GM21529 (cell line): ENCODE data around the gene C8A.

Experiments
- ATAC-seq: cut with Tn5 transposase; IDR thresholded peaks from one replicate; pipeline ENCODE4 v1.9.1; 2021; ENCODE audit not compliant: unreplicated experiment

Gene C8A

DNA sequence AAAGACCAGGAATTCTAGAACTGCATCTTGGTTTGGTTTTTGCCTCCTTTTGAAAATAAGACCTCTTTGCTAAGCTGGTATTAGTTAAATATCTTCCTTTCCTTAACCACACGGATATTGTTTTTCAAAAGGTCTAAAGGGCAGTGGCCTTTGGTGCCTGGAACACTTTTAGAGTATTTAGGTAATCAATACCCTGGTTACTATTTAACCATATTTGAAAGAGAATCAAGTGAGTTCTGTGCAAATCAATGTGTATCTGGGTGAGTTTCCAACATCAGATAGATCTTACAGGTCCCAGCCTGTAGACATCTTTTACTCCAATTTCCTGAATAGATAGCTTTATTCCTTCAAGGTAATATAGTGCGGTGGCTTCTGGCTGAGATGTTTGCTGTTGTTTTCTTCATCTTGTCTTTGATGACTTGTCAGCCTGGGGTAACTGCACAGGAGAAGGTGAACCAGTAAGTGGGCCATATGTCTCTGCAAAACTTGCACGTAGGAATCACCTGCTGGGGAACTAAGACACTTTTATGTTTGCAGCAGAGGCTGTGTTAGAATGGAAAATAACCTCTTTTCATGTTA lies at the start of gene C8A:
Gene C8A (plus strand): TSS at position 277 of the 579 bp plus-strand sequence. CDS start 105 bp downstream, at position 382.
- ATAC-seq, result no peak

DNA sequence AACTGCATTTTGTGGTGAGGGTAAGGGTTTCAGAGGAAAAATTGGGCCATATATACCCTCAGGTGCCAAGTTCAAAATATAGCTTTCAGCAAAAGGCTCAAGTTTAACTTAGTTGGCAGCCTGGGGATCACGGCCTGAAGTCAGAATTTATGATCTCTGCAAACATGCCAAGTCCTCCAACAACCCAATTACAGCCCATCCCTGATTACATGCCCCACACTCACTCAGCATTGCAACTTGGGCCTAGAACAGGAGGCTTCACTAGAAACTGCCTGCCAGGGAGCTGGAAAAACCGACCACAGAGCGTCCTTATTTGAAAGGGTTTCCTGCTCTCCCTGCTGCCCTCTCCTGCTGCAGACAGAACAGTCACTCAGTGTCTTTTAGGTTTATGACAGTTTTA lies 47.8 kb upstream of the C8A start:
- ATAC-seq, result no peak

DNA sequence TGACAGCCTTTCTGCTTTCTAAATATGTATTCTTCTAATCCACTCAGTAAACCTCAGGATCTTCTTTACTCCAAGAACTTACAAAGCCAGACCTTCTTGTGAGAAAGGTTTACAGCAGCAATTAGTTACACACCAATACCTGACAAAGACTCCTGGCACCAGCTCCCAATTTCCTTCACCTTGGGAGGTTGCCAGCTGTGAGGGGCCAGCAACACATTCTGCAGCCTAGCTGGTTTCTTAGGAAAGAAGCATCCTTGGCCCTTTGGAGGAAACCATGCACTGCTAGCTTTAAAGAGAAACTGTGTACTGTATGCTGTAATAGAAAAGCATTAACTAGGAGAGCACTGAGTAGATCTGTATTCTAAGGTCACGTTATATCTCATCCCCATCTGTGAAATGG lies 46.2 kb upstream of the C8A start:
- no peak for ATAC-seq

DNA sequence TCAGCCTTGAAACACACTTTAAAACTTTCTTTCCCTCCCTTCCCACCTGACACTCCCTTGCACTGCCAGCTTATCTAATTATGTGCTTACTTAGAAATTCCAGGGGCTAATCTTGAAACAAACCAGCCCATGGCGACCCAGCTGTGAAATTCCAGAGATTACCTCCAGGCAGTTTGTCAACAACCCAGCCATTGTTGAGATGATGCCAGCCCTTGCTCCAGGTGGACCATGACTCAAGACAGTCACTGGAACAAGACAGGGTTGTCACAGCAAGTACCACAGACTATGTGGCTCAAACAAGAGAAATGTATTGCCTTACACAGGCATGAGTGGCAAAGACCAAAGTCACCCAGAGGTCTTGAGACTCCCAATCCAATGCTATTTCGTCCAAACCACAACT lies 43.3 kb upstream of the C8A start:
- no peak for ATAC-seq

DNA sequence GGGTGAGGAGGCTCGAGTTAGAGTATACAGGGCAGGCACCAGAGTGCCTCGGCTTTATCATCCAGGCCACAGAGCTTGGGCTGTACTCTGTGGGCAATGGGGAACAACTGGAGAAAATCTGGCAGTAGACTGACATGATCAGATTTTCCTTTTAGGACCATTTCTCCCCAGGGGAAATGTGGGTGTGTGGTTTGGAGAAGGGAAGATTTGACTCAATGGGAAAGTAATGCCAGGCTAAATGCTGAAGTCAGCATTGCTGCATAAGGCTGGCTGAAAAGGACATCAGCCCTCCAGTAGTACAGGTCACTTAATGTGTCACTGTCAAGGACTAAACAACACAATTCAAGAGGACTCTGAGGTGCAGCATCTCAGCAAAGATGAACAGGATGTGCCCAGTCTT lies 40.4 kb upstream of the C8A start:
- no peak for ATAC-seq

DNA sequence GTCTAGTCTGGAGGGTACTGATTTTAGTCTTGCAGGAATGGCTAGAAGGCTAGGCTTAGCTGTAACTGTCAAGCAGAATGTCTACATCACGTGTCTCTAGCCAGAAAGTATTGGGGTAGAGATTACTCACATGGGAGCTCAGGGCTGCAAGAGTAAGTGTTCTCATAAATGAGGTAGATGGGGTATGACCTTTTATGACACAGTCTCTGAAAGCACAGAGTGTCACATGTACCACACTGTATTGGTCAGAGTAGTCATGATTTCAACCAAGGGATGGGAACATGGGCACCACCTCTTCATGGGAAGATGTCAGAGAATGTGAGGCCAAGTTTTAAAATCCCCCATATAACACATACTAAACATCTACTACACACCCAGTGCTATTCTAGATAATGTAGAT lies 38.3 kb upstream of the C8A start:
- peak; percentile 36 for ATAC-seq

DNA sequence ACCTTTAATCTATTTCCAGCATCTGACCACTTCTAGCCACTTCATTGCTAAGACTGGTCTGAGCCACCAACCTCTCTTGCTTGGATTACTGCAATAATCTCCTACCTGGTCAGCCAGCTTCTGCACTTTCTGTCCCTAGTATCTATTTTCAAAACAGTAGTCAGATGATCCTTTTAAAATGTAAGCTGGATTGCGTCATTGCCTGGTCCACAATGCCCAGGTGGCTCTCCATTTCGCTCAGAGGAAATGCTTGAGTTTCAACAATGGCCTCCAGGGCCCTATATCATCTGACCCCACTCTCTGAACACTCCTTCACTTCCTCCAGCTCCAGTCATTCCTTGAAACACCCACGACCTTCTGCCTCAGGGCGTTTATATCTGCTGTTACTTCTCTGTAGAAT lies 37.7 kb upstream of the C8A start:
- ATAC-seq, result peak; percentile 82

DNA sequence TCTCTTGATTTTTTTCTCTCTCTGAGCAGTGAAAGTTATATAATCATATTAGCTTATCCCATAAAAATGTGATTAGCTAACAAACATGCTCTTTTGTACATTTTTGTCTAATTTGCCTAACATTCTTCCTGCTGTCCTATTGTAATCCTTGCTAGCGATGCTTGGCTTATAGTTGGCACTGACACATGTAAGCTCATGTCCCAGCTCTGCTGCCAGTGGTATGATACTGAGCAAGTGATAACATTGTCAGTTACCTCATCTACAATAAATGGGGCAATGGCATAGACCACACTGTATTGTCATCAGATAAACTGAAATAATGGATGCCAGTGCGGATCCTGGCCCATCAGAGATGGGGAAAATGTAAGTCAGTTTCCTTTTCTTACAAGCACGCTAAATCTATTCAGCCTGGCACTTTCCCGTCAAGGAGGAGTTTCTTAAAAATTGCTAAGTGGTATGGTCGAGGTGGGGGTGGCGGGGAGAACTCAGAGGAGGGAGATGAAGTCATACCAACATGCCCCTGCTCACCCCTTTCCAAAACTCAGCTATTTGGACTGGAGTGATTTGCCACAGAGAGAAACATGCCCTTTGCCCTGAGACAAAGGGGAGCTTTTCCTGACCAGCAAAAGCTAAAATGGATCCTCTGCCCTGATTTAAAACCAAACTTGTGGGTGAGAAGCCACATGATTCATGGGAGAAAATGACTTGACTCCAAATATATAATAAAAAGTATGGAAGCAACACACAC lies 36.7 kb upstream of the C8A start:
- no peak for ATAC-seq

DNA sequence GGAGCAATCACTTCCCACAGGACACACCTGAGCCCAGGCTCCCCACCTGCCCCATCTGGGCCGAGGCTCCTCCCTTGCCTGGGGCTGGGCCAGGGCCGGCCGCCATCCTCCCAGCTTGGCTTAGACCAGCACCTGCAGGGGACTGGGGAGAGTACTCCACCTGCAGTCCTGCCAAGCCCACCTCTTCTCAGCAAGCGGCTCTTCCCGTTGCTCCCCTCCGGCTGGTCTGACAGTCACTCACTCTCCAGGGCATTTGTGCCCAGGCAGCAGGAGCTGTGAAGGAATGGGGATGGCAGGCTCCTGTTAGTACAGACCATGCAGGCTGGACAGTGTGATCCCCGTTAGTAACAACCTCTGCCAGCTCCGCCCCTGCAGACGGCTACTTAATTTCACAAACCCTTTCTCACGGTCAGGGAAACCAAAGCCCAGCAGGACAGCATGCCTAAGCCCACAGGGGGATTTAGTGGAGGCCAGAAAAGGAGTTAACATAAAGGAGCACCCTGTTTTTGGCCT lies 35.2 kb upstream of the C8A start, which contains the start of gene FYB2:
Gene FYB2 (minus strand): TSS at position 18 of the 513 bp plus-strand sequence. CDS start 114 bp downstream, outside the sequence.
- no peak for ATAC-seq

DNA sequence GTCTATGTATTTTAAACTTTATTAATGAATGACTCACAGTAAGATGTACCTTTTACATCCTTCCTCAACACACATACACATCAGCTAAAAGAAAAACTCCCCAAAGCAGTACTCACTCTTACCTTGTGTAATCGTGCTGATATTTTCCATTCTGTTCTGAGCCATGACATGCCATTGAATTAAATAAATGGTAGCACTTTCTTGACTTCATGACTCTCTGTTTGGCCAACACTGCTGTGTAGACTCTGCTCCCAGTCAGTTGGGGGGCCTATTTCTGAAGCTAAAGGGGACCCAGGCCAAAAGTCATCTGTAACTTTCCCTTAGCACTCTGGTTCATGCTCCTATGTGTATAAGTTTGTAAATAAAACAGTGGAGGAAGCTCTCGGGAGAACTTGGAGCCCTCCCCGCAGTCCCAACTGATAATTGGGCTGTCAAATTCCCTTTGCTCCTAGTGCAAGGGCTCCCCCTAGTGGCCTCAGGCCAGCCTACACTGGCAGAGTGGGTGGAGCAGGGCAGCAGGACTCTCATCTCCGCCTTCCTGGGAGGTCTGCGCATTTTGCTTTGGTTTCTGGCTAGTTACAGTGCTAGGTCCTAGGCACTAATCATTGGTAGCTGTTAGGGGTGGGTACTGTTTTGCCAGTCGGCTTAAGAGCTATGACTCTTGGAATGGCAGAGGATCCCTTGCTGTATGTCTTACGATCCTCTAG lies 33.7 kb upstream of the C8A start:
- peak; percentile 56 for ATAC-seq

DNA sequence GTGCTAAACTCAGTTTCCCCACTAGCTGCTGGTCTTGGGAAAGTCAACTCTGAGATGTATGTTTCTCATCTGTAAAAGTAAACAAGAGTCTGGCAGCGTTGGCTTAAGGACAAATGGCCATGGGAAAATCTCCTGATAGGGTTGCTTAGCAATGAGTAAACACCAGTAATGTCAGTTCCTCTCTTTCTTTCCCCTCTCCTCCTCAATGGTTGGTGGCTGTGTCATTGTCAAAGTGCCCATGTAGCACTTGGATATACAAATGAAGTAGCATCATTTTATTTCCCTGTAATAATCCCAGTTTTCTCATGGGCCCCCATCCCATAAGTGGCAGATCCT lies 33.2 kb upstream of the C8A start:
- ATAC-seq, result no peak

DNA sequence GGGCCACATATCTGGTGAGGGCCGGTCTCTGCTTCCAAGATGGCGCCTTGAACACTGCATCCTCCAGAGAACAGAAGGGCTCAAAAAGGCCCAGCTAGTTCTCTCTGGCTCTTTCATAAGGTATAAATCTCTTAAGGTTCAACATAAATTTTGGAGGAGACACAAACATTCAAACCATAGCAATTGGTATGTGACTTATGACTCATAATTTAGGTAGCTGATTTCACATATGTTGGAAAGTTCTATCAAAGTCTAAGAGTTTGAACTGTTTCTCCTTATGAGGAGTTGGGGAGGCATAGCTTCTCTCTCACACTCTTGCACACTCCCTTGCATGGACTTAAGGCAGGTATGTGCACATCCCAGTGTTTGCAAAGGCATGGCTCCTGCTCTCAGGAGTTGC lies 30.3 kb upstream of the C8A start:
- no peak for ATAC-seq

DNA sequence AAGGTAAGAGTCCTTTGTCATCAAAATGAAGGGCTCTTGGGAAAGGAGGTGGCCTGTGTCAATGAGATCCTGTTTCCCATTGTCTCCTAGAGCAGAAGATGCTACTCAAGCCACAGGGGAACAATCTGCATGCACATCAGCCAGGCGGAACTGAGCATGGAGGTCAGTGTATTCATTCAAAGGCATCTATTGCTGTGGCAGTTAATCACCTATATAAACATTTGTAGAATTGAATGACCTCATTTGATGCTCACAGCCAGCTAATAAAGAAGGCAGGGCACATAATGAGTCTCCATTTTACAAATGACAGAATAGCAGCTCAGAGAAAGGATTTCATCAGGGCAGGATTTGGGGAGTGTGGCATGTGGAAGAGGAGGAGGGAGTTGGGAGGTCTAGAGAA lies 29.7 kb upstream of the C8A start:
- ATAC-seq, result no peak

DNA sequence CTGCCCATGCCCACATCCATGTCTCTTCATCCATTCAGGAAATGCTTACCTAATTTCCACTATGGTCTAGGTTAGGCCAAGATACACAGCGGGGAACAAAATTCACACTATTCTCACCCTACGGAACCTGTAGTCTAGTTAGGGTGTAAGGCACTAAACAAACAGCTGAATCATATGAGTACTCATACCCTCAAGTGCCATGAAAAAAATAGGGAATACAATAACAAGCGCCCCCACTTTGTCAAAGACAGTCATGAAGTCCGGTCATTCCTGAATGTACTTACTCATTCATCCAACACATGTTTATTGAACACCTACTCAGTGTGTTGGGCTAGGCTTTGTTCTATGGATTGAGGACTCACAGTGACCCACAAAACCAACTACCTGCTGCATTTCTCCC lies 29.2 kb upstream of the C8A start:
- ATAC-seq, result no peak

DNA sequence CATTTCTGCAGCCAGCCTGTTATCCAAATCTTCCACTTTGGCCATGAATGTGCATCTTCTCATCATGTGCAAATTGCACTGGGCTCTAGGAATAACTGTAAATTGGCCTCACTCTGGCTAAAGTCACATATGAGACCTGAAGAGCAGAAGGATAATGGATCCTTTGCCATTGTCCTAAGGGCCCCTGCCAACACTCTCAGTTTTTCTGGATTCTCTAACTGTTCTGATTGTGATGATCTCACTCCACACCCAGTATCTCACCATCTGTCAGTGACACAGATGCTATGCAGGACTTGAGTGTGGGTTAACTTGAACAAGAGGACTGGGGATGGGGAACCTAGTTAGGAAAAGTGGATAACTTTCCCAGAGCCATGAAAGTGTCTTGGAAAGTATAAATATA lies 26.9 kb upstream of the C8A start:
- no peak for ATAC-seq

DNA sequence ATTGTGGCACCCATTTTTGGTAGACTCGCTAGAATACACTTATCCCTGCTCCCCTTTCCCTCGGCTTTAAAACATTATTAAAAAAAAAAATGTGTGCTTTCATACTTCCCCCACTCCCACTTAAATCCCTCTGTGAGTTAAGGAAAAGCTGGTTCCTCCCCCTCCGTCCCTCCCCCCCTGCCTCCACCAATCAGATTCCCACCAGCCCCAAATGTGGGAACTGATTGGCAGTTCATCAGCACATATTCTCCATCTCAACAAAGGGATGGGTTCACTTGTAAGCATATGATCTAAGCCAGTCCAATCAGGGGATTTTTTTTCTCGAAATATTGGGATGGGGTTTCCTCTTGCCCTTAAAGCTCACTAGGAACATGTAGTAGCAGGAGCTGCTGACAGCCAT lies 24.5 kb upstream of the C8A start:
- no peak for ATAC-seq

DNA sequence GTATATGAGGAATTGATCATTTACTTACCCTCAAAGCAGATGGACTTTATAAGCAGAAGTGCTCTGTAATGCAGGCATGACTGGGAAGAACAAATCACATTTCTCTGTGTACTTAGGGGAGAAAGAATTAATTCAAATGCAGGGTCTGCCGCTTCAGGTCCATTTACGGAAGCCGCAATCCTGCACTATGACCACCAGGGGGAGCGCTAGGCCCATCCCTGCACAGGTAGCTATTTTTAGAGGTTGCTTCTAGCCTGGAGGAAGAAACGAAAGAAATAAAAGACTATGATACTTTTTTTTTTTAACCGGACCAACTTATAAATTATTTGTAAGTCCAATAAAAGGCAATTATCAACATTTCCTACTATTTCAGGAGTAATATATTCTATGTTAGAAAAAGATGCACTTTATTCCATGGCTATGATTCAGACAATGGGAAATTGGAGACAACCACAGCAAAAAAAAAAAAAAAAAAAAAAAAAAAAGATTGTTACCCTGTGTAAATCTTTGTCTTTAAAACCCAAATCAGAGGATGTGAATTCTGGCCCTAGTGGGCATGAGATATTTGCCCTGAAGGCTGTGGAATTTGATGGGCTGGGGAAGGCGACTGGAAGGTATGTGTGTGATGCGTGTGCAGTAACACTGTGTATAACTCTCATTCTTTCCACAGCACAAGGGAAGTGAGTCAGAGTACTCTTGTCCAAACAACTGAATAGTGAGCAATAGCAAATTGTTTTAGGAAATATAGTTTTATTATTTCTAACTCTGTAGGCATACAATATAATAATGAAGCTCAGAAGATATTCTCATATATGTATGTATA lies 22.5 kb upstream of the C8A start:
- peak; percentile 90 for ATAC-seq

DNA sequence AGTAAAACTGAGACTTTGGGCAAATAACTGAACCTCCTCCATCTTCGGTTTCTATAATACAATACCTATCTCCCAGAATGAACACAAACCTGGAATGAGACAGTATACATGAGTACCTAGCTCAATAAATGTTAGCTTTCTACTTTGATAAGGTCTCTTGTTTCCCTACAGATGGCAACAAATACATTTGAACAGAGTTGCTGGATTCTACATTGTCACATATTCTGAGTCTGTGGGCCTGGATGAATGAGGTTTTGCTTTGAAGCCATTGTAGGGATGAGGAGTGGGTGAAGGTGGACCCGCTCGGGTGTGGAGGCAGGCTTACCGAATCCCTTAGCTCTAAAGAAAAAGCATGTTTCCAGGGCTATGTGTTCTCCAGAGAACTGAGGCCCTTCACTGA lies 21.5 kb upstream of the C8A start:
- ATAC-seq, result no peak

DNA sequence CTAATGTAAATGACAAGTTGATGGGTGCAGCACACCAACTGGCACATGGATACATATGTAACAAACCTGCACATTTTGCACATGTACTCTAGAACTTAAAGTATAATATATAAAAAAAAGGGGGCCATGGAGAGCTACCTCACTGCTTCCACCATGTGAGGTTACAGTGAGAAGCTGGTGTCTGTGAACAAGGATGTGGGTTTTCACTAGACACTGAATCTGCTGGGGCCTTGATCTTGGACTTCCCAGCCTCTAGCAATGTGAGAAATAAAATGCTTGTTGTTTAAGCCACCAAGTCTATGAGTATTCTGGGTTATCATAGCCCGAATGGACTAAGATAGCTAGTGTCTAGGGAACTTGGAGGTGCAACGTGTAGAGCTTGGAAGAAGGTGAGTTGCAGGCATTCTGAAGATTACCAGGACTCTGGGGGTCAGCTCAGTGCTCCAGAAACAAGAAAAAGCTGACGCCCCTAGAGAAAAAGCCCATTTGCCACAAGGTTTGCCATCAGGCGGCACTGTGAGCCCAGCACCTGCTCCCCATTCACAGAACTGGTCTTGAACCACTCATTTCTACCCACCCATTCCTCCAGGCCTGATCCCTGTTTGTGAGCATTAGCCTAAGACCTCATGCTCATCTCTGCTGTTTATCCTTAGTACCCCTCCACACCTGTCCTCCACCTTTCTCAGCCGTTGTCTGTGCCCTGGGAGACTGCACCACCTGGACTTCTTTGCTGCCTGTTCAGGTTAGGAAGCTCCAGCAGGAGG lies 20.3 kb upstream of the C8A start:
- no peak for ATAC-seq

DNA sequence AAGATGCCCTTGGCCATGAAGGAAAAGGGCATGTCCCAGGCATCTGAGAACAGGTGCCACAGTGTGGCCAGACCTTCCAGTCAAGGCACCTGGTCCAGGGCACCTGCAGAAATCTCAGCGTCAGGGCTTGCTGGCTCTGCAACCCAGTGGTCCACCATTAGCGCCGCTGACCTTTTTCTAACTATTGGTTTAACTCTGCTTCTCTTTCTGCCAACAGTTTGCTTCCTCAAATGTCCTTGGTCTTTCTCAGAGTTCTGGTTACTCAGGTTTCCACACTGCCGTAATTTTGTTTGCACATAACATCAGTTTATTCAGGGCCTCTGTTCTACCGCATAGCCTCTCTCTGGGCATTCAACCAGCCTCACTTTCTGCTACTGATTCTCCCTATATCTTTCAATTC lies 18.9 kb upstream of the C8A start:
- no peak for ATAC-seq

DNA sequence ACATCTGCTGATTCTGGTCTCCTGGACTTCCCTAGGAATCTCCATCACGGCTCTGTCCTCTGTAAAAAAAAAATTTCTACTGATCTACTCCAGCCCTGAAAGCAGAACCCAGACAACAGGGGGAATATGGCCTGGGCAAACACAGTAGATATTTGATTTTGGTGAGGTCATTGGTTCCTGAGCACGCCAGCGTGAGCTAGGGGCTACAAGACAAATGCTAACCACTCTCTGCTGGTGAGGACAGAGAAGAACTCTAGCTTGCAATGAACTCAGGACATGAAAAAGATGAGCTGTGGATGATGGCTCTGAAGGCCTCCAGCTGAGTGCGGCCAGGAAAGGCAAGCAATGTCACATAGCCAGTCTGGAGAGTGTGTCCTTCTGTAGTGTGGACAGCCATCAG lies 18.2 kb upstream of the C8A start:
- ATAC-seq, result no peak
